ENCODE results near the gene UCHL1.

Gene UCHL1

DNA sequence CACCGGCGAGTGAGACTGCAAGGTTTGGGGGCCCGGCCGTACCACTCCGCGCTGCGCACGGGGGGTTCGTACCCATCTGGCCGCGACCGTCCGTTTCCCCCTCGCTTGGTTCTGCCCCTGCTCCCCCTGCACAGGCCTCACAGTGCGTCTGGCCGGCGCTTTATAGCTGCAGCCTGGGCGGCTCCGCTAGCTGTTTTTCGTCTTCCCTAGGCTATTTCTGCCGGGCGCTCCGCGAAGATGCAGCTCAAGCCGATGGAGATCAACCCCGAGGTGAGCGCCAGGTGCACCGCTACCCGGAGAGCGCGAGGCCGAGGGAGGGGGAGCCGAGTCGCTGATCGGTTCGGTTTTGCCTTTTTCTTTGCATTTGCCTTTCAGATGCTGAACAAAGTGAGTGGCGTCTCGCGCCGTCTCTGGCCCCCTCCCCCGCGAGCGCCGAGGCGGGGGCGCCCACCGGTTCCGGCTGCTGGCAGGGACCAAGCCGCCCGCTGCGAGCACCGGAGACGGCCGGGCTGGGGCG lies at the start of gene UCHL1:
Gene UCHL1 (plus strand): TSS at position 189 of the 517 bp plus-strand sequence. CDS start 49 bp downstream, at position 238.
- DNase-seq (ENCODE audit: low spot score) = no peak

DNA sequence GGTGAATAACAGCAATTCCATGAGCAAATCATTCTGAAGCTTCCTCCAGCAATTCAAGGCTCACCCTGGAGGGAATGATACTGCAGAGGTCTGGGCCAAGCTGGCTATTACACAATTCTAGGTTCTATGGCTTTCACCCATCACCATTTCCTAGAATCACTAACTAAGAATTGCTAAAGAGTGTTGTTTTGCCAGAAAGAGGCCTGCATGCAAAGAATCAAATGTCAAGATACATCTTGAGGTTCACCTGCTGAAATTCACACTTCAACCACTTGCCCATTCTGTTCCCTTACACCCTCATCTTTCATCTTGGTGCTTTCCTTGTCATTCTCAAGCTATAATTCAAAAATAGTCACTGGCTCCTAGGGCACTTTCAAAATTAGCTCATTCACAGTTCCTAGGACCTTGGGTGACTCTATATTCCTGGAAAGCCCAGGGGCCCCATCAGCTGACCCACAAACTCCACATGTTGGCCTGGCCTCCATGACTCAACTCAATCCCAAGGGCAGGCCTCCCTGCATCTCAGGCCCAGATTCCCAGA lies 49.4 kb upstream of the UCHL1 start:
- DNase-seq (ENCODE audit: low spot score) = no peak

DNA sequence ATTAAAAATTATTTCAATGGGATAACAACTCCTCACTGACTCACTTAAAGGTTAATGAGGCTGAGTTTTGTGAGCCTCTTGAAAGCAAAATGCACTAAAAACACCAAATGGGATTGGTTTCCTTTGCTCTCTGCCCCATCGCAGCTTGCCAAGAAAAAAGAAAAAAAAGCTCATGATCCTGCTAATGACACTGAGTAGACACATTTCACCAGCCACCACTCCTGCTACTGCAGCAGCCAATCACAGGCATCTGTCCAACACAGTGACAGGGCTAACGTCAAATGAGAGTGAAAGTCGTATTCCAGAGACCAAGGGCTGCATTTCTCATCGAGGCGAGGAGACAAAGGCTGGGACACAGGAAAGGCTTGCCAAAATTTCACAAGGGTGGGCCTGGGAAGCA lies 47.5 kb upstream of the UCHL1 start:
- DNase-seq (ENCODE audit: low spot score) = no peak

DNA sequence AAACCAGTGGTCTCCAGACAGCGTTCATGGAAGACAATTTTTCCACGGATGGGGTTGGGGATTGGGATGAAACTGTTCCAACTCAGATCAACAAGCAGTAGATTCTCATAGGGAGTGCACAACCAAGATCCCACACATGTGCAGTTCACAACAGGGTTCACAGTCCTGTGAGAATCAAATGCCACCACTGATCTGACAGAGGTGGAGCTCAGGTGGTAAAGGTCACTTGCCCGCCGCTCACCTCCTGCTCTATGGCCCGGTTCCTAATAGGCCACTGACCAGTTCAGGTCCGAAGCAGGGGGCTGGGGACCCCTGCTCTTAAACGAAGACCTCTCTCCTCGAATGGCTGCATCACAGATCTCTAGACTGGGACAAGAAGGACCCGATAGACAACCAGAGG lies 46.8 kb upstream of the UCHL1 start:
- DNase-seq (ENCODE audit: low spot score) = no peak

DNA sequence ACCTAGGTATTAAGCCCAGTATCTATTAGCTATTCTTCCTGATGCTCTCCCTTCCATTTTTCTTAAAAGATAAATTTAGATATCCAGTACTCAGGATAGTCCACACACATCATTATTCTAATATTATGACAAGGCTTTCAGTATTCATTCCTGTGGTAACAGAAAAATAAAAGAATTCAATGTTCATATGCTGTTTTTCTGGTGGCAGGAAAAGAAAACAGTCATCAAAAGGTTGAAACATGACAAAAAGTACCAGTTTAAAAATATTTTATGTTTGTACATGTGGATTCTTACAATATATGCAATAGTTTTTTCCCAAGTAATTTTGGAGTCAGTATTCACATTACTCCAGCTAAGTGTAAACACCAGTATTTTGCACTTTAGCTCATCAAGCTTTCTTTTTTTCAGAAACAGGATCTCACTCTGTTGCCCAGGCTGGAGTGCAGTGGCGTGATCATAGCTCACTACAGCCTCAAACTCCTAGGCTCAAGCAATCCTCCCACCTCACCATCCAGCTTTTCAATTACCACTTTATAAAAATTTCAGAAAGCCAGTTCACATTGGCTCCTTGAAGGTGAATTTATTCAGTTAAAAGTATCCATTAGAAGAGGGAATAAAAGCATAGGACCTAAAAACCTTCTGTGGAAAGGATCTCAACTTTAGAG lies 44.6 kb upstream of the UCHL1 start:
- DNase-seq (ENCODE audit: low spot score) = no peak

DNA sequence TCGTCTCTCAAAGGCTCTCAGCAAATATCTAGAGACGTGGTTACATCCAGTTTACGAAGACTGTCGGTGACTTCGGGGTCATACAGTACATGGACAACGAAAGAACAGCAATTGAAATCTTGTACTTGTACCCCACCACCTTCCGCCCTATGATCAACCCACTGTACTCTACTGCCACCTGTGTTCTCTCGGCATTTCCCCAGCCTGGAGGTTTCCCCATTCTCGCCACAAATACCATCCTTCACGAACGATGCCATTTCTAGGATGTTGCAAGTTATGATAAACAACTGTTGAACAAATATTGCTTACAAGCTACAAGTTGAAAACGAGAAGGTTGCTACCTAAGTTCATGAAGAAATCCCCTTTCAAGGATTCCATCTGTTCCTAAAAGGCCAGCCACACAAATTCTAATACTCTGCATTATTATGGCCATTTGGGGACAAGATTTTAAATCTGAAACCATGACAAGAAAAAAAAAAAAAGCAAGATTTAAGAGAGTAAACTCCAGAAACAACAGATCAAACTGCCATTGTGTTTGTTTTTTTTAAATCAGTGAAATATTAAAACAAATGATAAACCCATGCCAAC lies 44.0 kb upstream of the UCHL1 start:
- no peak for DNase-seq (ENCODE audit: low spot score)

DNA sequence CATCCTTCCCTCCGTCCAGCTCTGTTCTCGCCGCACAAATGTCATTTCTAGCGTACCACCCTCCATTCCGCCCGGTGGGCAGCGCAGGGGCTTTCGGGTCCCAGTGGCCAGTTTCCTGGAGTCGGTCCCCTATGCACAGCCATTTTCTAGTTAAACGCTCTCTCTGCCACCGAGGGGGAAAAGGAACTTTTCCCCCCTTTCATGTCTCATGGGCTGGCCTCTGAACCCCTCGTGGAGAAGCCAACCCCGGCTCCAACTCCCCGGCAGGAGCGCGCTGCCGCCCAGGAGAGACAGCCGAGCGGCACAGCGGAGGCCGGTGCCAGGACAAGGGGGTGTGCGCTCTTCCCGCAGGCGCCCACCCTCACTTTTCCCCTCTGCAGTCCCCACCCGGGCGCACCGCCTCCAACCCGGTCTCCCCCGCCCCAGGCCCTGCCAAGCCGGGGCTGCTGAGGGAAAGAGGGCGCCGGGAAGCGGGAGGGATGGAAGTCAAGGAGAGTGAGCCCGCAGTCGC lies 43.0 kb upstream of the UCHL1 start:
- DNase-seq (ENCODE audit: low spot score) = no peak

DNA sequence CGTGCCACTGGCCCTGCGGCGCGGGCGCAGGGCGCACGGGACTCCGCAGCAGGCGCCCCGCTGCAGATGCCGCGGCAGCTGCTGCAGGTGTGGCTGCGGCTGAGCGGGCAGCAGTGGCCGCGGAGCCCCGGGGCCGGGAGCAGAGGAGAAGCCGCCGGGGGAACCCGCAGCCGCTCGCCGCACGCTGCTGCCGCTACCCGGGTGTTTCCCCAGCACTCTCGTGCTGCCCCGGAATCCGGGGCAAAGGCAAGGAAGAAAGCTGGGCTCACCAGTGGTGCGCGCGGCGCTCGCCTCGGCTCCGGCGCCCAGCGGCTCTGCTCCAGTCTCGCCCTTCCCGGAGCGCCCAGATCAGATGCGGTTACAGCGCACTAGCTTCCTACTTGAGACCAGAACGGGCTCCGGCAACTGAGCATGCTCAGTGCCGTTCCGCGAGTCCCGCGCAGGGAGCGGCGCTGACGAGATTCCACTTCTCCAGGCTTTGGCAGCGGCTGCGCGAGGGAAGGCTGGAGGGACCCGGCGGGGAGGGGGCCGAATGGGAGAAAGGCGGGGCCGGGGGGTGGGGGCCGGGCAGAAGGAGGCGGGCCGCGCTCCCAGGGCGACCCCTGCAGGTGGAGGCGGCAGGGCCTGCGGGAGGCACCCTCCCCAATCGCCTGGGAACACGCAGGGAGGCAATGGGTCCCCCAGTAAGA lies 42.4 kb upstream of the UCHL1 start, which contains the start of gene APBB2:
Gene APBB2 (minus strand): TSS at position 407 of the 689 bp plus-strand sequence. CDS start 181,288 bp downstream, outside the sequence.
- DNase-seq (ENCODE audit: low spot score) = no peak

DNA sequence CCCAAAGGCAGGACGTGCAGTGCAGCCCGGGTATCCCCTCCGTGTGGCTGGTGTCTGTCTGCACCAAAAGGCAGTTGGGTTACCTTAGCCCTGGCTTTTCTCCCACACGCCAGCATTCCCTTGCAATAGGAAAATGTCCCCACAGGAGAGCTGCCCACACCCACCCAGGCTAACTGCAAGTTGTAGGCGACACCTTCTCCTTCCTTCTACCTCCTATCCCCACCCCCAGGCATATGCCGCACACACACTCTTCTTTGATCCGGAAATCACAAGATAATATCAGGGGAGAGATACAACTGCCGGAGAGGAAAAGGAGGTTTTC lies 41.9 kb upstream of the UCHL1 start:
- DNase-seq (ENCODE audit: low spot score) = no peak

DNA sequence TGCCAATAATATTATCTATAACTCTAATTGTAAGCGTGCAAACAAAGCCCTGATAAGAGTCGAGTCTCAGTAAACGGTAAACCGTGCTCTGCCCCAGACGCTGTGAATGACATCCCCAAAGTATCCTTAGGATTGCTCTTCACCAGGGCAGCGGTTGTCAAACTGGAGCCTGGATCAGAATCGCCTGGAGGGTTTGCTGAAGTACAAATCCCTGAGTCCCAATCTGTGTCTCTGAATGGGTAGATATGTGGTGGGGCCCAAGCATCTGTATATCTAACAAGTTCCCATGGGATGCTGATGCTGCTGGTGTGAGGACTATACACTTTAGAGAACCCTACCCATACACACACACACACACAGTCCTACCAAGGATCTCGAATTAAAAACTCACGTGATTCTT lies 41.6 kb upstream of the UCHL1 start:
- no peak for DNase-seq (ENCODE audit: low spot score)

DNA sequence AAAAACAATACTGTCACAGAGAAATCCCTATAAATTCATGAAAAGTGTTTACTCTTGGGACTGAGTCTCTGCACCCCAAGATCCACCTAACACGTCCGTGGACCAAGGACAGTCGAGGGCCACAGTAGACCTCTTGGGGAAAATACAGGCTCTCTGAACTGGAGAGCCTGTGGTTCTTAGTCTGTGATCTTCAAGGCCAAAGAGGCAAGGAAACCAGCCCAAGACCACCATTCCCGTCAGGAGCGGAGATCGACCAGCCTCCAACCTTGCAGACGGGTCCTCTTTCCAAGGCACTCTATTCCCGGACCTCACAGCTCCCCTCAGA lies 40.8 kb upstream of the UCHL1 start:
- DNase-seq (ENCODE audit: low spot score) = no peak

DNA sequence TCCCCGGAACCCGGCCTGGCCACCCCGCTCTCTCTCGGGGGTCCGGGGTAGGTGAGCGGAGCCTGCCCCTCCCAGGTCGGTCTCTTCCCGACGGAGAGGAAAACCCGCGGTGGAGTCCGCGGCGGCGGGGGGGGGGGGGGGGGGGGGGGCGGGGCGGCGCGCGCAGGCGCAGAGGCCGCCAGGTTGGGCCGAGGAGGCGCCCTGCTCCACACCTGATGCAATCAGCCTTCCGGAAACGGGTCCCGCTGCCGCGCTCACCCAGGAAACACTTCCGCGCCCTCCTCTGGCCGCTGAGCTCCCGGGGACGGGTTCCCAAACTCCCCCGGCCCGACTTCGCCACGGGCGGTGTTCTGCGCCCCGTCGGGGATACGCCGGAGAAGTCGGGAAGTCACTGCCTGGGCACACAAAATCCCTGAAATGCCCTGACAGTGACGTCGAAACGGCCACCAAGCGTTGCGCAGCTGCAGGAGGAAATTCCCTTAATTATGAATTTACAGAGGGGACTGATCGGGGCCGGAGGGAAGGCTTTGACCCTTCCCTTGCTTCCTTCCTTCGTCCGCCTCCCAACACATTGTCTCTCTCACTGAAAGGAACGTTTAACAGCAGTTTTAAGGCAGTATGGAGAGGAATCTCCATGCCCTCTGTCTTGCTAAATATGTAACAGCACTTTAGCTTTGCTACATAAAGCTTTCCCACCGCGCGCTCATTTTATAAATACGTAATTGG lies 40.3 kb upstream of the UCHL1 start:
- peak; percentile 14 for DNase-seq (ENCODE audit: low spot score)

DNA sequence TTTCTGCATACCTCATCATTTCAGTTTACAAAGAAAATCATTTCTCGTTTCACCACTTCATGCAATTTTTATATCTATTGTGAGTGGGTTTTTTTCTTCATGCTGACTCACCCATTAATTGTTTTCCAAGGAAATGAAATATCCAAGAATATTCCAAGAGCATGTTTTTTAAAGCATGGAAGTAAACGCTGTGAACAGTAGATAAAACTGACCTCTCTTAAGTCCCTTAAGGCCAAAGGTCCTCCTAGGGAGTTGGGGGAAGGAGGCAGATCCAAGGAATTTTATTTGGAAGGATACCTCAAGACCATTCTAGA lies 39.8 kb upstream of the UCHL1 start:
- DNase-seq (ENCODE audit: low spot score) = no peak

DNA sequence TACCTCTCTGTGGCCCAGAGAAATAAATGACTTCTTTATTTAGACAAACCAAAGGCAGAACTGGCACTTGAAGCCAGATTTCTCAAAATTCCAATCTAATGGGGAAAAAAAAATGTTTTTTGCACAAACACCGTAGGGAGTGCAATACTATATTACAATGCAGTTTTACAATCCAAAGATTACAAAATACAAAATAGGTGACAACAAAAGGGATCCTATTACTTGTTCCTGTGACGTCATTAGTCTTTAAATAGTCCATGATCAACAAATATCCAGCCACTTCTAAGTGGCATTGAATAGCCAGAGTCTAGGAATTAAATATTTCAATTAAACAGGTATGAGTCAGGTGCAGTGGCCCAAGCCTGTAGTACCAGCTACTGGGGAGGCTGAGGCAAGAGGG lies 39.4 kb upstream of the UCHL1 start:
- no peak for DNase-seq (ENCODE audit: low spot score)

DNA sequence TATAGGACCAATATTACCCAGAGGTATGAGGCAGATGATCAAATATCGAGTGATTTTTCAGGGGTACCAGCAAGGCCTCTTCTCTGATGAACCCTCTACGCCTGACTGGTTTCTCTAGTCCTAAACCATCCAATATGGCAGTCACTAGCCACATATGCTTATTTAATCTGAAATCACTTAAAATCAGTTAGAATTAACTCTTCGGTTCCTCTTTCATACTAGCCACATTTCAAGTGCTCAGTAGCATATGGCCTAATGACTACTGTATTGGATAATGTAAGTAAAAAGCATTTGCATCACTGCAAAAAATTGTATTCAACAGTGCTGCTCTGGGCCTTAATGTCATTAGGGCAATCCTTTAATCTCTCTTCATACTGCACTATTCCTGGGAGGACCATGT lies 38.0 kb upstream of the UCHL1 start:
- DNase-seq (ENCODE audit: low spot score) = no peak

DNA sequence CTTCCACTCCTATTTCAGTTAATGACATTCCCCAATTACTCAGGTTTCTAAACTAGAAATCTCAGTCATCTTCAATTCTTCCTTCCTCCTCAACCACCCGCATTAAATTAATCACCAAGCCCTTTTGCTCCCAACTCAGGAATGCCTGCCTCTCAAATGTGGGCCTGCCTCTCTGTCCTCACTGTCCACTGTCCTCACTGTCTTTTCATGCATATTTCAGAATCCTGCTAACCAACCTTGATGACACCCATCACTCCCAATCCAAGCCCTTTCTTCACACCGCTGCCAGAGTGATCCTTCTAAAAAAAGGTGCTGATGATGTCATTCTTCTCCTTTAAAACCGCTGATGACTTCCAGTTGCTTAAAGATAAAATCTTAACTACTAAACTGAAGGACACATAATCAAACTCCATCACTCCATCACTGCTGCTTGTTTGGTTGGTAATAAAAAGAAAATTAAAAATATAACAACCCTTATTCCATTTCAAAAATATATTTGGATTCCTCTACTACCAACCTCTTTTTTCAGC lies 37.2 kb upstream of the UCHL1 start:
- no peak for DNase-seq (ENCODE audit: low spot score)

DNA sequence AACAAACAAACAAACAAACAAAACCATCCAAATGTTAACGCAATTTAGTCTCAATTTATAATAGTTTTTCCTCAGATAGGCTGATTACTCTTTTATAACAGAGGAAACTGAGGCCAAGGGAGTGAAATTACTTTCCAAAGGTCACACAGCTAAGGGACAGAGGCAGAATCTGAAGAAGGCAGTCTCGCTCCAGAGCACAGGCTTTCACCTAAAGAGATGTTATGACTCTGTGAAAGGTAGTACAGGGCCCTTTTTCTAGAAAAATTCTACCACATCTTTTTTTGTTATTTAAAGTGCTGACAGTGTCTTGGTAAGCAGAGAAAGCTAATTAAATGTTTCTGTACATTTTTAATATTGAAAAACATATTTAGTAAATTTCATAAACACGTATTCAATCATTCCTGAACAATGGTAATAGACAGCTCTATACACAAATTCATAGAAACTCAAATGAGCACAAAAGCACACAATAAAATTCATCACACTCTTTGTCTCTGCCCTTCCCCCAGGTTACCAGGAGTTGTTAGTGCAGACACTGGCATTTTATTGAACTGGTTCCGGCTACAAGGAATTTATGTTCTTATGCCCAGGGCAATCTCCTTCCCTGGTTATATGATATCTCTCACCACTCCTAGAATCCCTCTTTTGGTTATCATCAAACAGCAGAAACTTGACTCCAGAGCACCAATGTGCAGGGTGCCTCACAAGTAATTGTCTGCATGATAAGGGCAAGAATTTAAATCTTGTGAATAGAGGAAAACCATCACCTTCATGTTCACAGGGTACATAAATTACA lies 34.7 kb upstream of the UCHL1 start:
- no peak for DNase-seq (ENCODE audit: low spot score)

DNA sequence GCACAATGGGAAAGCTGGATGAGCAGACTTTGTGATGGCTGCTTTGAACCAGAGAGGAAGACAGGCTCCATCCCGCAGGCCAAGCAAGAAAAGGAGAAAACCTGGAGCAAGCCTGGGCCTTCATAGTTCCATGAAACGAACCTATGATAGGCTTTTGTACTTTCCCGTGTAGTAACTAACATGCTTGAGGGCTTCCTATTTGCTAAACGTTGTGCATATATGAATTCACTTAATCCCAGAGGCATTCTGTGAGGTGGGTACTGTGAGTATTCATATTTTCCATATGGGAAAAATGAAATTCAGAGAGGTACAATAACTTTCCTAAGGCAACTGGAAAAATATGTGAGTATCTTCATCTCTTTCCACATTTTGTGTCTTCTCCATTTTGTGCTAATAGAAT lies 28.8 kb upstream of the UCHL1 start:
- DNase-seq (ENCODE audit: low spot score) = no peak

DNA sequence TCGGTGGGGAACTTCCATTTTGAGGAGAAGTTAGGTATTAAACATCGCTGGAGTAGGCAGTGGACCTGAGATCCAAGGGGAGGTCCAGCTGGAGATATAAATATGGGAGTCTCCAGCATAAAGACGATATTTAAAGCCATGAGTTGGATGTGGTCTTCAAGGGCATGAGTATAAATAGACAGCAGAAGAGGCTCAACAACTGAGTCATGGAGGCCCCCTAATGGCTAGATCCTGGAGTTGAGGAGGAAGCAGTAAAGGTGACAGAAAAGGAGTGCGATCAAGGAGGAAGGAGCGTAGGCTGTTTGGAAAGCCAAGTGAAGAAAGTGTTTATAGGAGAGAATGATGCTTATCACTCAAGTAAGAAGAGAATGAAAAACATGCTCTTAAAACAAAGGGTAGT lies 24.3 kb upstream of the UCHL1 start:
- DNase-seq (ENCODE audit: low spot score) = no peak

DNA sequence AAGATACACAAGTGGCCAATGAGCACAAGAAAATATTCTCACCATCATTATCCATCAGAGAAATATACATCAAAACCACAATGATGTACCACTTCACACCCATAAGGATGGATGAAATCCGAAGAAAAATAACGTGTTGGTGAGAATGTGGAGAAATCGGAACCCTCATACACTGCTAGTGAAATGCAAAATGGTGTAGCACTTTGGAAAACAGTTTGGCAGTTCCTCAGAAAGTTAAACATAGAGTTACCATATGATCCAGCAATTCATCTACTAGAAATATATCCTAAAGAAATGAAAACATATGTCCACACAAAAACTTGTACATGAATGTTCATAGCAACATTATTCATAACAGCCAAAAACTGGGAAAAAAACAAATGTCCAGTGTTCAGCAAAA lies 23.9 kb upstream of the UCHL1 start:
- DNase-seq (ENCODE audit: low spot score) = no peak

DNA sequence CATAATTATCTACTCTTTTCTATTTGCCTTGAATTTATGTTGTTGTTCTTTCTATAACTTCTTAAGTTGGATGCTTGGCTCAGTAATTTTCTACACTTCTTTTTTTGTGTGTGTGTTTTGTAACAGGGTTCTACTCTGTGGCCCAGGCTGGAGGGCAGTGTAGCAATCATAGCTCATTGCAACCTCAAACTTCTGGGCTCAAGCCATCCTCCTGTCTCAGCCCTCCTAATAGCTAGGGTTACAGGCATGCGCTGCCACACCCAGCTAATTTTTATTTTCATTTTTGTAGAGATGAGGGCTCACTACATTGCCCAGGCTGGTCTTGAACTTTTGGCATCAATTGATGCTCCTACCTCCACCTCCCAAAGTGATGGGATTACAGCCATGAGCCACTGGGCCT lies 20.7 kb upstream of the UCHL1 start:
- no peak for DNase-seq (ENCODE audit: low spot score)

DNA sequence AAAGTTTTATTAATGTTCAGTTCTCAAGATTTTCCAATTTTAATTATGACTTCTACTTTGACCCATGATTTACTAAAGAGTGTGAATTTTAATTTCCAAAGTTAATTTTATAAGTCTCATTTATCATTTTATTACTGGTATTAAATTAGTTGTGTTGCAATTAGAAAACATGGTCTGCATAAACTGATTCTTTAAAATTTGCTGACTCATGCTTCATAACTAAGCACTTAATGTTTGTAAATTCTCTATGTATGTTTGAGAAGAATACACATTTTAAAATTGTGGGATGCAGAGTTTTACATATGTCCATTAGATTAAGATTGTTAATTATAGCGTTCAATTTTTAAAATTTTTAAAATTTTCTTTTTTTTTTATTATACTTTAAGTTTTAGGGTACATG lies 20.2 kb upstream of the UCHL1 start:
- no peak for DNase-seq (ENCODE audit: low spot score)

Measured in CD4-positive, alpha-beta T cell treated with Interleukin-15 for 4 hours (primary cell).